Effector memory CD8-positive, alpha-beta T cell (primary cell): ENCODE measurements around the gene TTYH2.
A peak's percentile ranks its signal among the peaks of the same experiment; 100 is the strongest.
"Not testable (repeated sequence)": the region's sequence is repeated elsewhere in the genome, so short reads cannot be mapped to it uniquely, and the experiment has no call there.

Experiments
- ATAC-seq: fragments of 150-1000 bp; cut with Tn5 transposase; replicated peaks from 2 replicates; pipeline ENCODE4 v1.10.0; 2021; ENCODE audit warnings: mild to moderate bottlenecking, moderate library complexity
- DNase-seq, 3 experiments: peaks; one replicate each; pipeline ENCODE4 v3.0.0; 2021
- H3K27ac Mint-ChIP-seq, 2 donors: one replicate each; pipeline ENCODE4 v1.8.0; 2022; ENCODE audit warnings: mild to moderate bottlenecking in 2 of 2, mixed read lengths in 2 of 2, moderate library complexity in 2 of 2
- H3K27me3 Mint-ChIP-seq, 2 donors: one replicate each; pipeline ENCODE4 v1.8.0; 2022; ENCODE audit warnings: mixed read lengths in 2 of 2
- H3K36me3 Mint-ChIP-seq: one replicate; pipeline ENCODE4 v1.8.0; 2022; ENCODE audit warnings: mild to moderate bottlenecking, moderate library complexity, mixed read lengths; ENCODE audit not compliant: insufficient read depth
- H3K4me1 Mint-ChIP-seq, 2 donors: one replicate each; pipeline ENCODE4 v1.8.0; 2022; ENCODE audit warnings: low read depth in 2 of 2, mixed read lengths in 2 of 2
- H3K4me3 Mint-ChIP-seq, 2 donors: one replicate each; pipeline ENCODE4 v1.8.0; 2022; ENCODE audit warnings: mild to moderate bottlenecking in 2 of 2, mixed read lengths in 2 of 2, moderate library complexity in 2 of 2
- H3K9me3 Mint-ChIP-seq, 2 donors: one replicate each; pipeline ENCODE4 v1.8.0; 2022; ENCODE audit warnings: mixed read lengths in 2 of 2

The TTYH2 gene

GRCh38 chr17:74252211-74252610 is 38.8 kb downstream of the TTYH2 start:
- peaks cover 9% of the 10 kb centered on the region for H3K36me3 Mint-ChIP-seq
- peaks cover 8% of the 10 kb centered on the region in 2 donors for H3K4me1 Mint-ChIP-seq
- H3K9me3 Mint-ChIP-seq = no peaks in the 10 kb centered on the region
- DNase-seq (no peak), ATAC-seq (no peak)
- H3K27ac Mint-ChIP-seq = no peak overlapping the region
- no peaks in the 10 kb centered on the region for H3K27me3 Mint-ChIP-seq
- H3K4me3 Mint-ChIP-seq = no peak overlapping the region

GRCh38 chr17:74253036-74253435 is 39.7 kb downstream of the TTYH2 start:
- H3K27me3 Mint-ChIP-seq = no peaks in the 10 kb centered on the region
- H3K27ac Mint-ChIP-seq = peak overlapping the region in 1 of 2 donors; percentile 38

DNA sequence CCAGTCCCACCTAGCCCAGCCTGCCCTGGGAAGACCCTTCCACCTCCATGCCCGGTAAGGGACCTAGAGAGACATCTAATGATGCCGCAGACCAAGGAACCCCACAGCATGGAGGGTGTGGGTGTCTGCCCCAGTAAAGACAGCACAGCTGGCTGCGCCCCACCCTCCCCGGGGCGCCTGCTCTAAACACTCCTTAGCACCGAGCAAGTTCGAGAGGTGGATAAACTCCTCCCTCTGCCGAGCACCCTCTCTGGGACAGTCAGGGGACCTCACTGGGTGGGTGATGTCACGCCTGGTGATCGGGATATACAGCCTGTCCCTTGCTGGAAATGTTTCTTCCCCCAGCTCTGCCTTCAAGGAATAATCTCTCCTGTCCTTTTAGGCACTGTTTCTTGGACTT is 43.9 kb downstream of the TTYH2 start:
- DNase-seq = no peak
- peaks cover 6% of the 10 kb centered on the region for H3K36me3 Mint-ChIP-seq
- H3K27ac Mint-ChIP-seq = peak overlapping the region in 1 of 2 donors; percentile 28
- no peak overlapping the region for H3K4me3 Mint-ChIP-seq
- no peaks in the 10 kb centered on the region for H3K9me3 Mint-ChIP-seq
- no peak for ATAC-seq
- H3K4me1 Mint-ChIP-seq = no peaks in the 10 kb centered on the region
- no peaks in the 10 kb centered on the region for H3K27me3 Mint-ChIP-seq

More at GRCh38 chr17:74253036-74253435, 39.7 kb downstream of the TTYH2 start:
- Mint-ChIP-seq H3K9me3 (no peaks in the 10 kb centered on the region), H3K4me3 (no peak overlapping the region), H3K36me3 (peaks cover 9% of the 10 kb centered on the region), H3K4me1 (peaks cover 8% of the 10 kb centered on the region in 2 donors)
- no peak for ATAC-seq
- DNase-seq = no peak

DNA sequence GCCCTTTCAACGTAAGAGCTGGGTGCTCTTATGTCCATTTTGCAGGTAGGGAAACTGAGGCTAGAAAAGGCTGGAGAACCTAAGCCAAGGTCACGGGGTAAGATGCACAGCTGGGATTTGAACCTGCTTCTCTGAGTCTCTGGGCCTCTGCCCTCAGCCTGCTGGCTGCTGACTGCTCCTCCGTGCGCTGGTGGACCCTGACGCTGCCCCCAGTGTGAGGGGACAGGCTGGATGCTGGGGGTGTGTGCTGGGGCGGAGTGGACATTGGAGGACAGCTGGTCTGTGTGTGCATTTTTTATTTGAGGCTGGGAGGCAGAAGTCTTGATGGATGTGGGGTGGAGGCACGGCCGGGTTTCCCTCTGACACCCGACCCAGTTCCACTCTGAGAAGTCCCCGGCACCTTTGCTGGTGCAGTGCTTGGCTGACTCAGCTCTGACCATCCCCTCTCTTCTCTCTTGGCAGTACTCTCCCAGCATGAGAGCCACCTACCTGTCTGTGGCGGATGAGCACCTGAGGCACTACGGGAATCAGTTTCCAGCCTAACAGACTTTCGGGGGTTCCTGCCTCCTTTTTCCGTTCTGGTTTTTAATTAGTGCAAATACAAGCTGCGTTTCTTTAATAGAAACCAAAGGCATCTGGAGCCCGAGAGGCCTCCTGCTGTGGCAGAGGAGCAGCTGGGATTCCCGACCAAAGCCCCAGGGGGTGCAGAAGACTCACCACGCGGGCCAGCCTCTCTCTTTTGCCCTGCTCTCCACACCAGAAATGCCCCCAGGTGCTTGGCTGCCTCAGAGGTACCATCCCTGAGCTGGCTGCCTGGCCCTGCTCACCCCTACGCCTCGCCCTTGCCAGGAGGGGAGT is 46.5 kb downstream of the TTYH2 start:
- ATAC-seq (no peak), DNase-seq (no peak)
- H3K9me3 Mint-ChIP-seq = no peaks in the 10 kb centered on the region
- no peaks in the 10 kb centered on the region for H3K27me3 Mint-ChIP-seq
- no peaks in the 10 kb centered on the region for H3K36me3 Mint-ChIP-seq
- H3K27ac Mint-ChIP-seq = peak overlapping the region in 1 of 2 donors; percentile 58
- no peak overlapping the region for H3K4me3 Mint-ChIP-seq
- peaks cover 0 to 5% of the 10 kb centered on the region in 2 donors for H3K4me1 Mint-ChIP-seq

- Mint-ChIP-seq H3K4me3 (no peak overlapping the region), H3K27me3 (no peaks in the 10 kb centered on the region), H3K4me1 (peaks cover 0 to 5% of the 10 kb centered on the region in 2 donors), H3K9me3 (no peaks in the 10 kb centered on the region), H3K36me3 (no peaks in the 10 kb centered on the region), H3K27ac (no peak overlapping the region)
- no peak for DNase-seq
- no peak for ATAC-seq
These were observed 47.1 kb downstream of the TTYH2 start for GRCh38 chr17:74260525-74260850.

GRCh38 chr17:74262601-74263000 is 49.2 kb downstream of the TTYH2 start:
- no peak for ATAC-seq
- Mint-ChIP-seq H3K4me1 (peaks cover under 1 to 5% of the 10 kb centered on the region in 2 donors), H3K27ac (peak overlapping the region in 1 of 2 donors; percentile 44), H3K9me3 (no peaks in the 10 kb centered on the region), H3K27me3 (peaks cover 1 to 12% of the 10 kb centered on the region in 2 donors), H3K36me3 (no peaks in the 10 kb centered on the region), H3K4me3 (no peak overlapping the region)
- DNase-seq = no peak

- H3K9me3 Mint-ChIP-seq, ATAC-seq, H3K27ac Mint-ChIP-seq, H3K36me3 Mint-ChIP-seq, H3K4me3 Mint-ChIP-seq, DNase-seq: not testable (repeated sequence)
- peaks cover 9 to 12% of the 10 kb centered on the region in 2 donors for H3K4me1 Mint-ChIP-seq
- peaks cover 7 to 27% of the 10 kb centered on the region in 2 donors for H3K27me3 Mint-ChIP-seq
These were observed 53.7 kb downstream of the TTYH2 start for GRCh38 chr17:74267054-74267453.

- Mint-ChIP-seq H3K36me3 (peaks cover 4% of the 10 kb centered on the region), H3K4me3 (no peak overlapping the region), H3K27ac (no peak overlapping the region), H3K4me1 (peaks cover 9 to 12% of the 10 kb centered on the region in 2 donors), H3K9me3 (no peaks in the 10 kb centered on the region), H3K27me3 (peaks cover 7 to 28% of the 10 kb centered on the region in 2 donors)
- ATAC-seq = no peak
- no peak for DNase-seq
These were observed 54.2 kb downstream of the TTYH2 start for GRCh38 chr17:74267579-74267978.

DNA sequence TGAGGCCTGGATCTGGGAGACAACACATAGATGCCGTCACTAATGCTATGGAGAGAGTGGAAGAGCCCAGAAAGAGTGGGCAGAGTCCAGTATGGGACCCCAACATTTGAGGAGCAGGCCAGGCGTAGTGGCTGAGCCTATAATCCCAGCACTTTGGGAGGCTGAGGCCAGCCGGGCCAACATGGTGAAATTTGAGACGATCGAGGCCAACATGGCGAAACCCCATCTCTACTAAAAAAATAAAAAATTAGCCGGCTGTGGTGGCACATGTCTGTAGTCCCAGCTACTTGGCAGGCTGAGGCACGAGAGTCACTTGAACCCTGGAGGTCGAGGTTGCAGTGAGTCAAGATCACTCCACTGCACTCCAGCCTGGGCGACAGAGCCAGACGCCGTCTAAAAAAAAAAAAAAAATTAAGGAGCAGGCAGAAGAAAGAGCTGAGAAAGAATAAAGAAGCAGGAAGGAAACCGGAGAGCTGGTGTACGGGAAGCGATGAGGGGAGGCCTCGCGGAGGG is 54.7 kb downstream of the TTYH2 start:
- no peak for ATAC-seq
- H3K27ac Mint-ChIP-seq = peak overlapping the region in 1 of 2 donors; percentile 88
- peaks cover 11 to 15% of the 10 kb centered on the region in 2 donors for H3K4me1 Mint-ChIP-seq
- H3K4me3 Mint-ChIP-seq = peak overlapping the region in 1 of 2 donors; percentile 21
- H3K27me3 Mint-ChIP-seq = peaks cover 11 to 33% of the 10 kb centered on the region in 2 donors
- H3K36me3 Mint-ChIP-seq = peaks cover 6% of the 10 kb centered on the region
- DNase-seq = no peak
- H3K9me3 Mint-ChIP-seq = no peaks in the 10 kb centered on the region

DNA sequence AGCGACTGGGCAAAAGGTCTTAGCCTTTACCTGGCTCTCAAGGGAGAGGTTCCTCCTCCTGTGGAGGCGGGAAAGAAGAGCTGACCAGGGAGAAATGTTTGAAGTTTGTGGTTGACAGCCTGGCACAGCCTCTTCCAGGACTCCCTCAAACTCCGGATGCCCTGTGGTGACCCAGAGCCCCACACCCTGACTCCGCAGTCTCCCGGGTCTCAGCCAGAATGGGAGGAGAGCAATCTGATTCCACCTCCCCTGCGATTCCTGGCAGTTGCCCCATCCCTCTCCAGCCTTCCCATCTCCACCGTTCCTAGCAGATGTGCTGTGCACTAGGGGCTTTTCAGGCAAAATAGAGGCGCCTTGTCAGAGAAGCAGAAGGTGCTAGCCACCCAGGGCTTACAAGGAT is 55.2 kb downstream of the TTYH2 start:
- no peak for DNase-seq
- Mint-ChIP-seq H3K27ac (peak overlapping the region in 1 of 2 donors; percentile 88), H3K9me3 (no peaks in the 10 kb centered on the region), H3K36me3 (peaks cover 6% of the 10 kb centered on the region), H3K4me1 (peaks cover 10 to 15% of the 10 kb centered on the region in 2 donors), H3K27me3 (peaks cover 14 to 33% of the 10 kb centered on the region in 2 donors), H3K4me3 (no peak overlapping the region)
- no peak for ATAC-seq

DNA sequence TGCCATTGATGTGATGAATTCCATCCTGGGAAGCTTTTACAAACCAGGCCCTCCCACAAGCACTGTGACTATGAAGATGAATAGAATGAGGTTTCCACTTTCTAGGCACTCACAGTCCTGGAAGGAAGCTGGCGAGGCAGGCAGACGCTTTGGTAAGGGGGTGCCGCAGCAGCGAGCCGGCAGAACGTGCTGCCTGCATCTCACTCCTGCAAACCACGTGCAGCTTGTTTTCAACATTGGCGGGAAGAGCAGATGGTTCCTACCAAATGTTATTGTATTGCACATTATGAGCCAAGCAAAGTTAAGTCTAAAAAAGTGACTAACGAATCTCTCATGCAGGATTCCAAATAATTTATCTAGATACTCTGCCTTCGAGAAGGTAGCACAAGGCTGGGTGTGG is 57.0 kb downstream of the TTYH2 start:
- Mint-ChIP-seq H3K4me1 (peaks cover 25 to 30% of the 10 kb centered on the region in 2 donors), H3K27ac (no peak overlapping the region), H3K27me3 (peaks cover 14 to 33% of the 10 kb centered on the region in 2 donors), H3K9me3 (no peaks in the 10 kb centered on the region), H3K36me3 (peaks cover 6% of the 10 kb centered on the region), H3K4me3 (no peak overlapping the region)
- DNase-seq (no peak), ATAC-seq (no peak)

DNA sequence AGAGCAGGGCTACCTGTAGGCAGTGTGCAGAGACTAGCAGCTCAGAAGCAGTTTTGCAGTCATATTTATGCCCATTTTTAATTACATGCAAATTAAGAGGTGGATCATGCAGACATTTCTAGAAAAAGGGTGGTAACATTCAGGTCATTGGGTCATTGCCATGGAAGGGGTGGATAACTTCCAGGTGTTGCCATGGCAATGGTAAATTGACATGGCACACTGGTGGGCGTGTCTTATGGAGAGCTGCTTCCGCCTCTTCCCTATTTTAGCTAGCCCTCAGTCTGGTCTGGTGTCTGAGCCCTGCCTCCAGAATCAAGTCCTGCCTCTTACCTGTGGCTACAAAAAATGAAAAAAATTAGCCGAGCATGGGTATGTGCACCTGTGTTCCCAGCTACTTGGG is 57.9 kb downstream of the TTYH2 start:
- no peak overlapping the region for H3K4me3 Mint-ChIP-seq
- no peak overlapping the region for H3K27ac Mint-ChIP-seq
- ATAC-seq (no peak), DNase-seq (no peak)
- peaks cover 14 to 33% of the 10 kb centered on the region in 2 donors for H3K27me3 Mint-ChIP-seq
- peaks cover 33 to 36% of the 10 kb centered on the region in 2 donors for H3K4me1 Mint-ChIP-seq
- H3K36me3 Mint-ChIP-seq = peaks cover 7% of the 10 kb centered on the region
- no peaks in the 10 kb centered on the region for H3K9me3 Mint-ChIP-seq

GRCh38 chr17:74271901-74272561 is 58.7 kb downstream of the TTYH2 start:
- DNase-seq = no peak
- peak overlapping the region in 1 of 2 donors; percentile 25 for H3K4me3 Mint-ChIP-seq
- no peak for ATAC-seq
- H3K9me3 Mint-ChIP-seq = no peaks in the 10 kb centered on the region
- peaks cover 10% of the 10 kb centered on the region for H3K36me3 Mint-ChIP-seq
- H3K27me3 Mint-ChIP-seq = peaks cover 14 to 25% of the 10 kb centered on the region in 2 donors
- H3K27ac Mint-ChIP-seq = no peak overlapping the region
- H3K4me1 Mint-ChIP-seq = peaks cover 38 to 42% of the 10 kb centered on the region in 2 donors
